GM20000 (cell line): ENCODE results near the gene POLE.

Experiments
- DNase-seq: peaks from one replicate; pipeline ENCODE4 v3.0.0; 2012; ENCODE audit warnings: low spot score
- TF ChIP-seq, protein P1 (sequence below): IDR thresholded peaks from 2 replicates; pipeline ENCODE4 v1.5.1; 2012; ENCODE audit warnings: mild to moderate bottlenecking, control low read depth; ENCODE audit errors: extremely low read depth, missing control alignments

POLE gene

DNA sequence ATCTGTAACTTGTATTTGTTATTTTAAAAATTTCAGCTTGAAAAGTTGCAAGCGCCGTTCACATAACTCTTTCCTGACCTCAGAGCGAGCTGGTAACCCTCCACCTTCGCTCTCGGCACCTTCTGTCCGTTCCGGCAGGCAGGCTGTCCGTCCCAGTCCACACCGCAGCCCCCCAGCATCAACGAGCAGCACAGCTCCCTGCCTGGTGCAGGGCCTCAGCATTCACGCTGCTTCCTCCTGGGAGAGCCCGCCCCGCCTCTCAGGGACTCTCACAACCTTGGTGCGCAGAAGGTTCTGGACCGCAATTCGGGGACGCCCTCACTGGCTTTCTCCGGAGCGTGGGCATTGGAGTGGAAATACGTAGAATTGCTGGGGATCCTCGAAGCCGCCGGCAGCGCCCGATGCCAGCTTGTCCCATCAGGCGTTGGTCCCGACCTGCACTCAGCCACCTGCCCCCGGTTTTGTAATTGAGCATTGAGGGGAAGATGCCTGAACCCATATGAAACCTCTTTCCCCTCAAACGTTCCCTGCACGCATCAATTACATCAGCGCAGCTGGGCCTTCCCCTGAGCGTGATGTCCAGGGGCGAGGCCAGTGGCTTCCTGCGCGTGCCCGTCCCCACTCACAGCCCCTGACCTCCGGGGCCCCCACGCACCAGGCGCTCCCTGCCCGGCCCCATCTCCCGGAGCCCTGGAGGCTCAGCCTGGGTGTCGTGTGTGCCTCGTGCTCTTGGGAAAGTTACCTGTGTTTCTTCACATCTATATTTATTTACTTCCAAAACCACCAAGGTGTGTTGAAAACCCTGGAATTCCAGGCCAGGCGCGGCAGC lies 95.8 kb downstream of the POLE start:
- no peak for DNase-seq

DNA sequence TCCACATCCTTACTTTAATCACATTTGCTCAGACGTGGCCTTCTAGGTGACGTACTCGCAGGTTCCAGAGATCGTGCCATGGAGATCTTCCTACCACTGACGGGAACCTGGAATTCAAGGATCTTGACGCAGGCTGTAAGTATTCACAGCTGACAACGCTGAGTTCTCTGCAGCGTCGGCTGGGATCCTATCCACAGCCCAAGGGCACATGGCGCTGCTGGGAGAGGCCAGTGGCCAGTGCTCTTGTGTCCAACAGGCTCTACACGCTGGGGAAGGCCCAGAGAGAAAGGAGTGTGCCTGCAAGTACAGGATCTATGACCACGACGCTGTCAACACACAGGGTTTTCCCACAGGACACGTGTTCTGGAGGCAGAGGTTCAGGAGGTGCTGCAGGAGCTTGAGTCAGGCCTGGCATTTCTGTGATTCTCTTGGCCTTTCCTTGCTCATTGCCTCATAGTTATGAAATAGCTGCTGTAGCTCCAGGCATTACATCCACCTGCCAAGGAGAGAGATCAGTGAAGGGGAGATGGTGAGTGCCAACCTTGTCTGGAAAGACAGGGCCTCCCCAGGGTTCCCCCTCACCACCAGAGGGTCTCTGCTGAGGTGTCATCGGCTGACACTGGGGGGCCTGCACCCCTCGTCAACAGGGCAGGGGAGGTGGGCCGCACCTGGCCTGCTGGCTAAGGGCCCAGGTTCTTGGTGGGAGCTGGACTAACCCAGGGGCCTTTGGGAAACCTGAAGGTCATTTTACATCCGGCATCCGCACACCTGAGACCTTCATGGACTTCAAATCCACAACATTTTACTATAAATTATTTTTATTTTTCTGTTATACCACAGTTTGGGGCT lies 98.1 kb downstream of the POLE start:
- DNase-seq = no peak
- TF ChIP-seq, protein P1, sequence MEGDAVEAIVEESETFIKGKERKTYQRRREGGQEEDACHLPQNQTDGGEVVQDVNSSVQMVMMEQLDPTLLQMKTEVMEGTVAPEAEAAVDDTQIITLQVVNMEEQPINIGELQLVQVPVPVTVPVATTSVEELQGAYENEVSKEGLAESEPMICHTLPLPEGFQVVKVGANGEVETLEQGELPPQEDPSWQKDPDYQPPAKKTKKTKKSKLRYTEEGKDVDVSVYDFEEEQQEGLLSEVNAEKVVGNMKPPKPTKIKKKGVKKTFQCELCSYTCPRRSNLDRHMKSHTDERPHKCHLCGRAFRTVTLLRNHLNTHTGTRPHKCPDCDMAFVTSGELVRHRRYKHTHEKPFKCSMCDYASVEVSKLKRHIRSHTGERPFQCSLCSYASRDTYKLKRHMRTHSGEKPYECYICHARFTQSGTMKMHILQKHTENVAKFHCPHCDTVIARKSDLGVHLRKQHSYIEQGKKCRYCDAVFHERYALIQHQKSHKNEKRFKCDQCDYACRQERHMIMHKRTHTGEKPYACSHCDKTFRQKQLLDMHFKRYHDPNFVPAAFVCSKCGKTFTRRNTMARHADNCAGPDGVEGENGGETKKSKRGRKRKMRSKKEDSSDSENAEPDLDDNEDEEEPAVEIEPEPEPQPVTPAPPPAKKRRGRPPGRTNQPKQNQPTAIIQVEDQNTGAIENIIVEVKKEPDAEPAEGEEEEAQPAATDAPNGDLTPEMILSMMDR = no peak

More for the DNA sequence above, 95.8 kb downstream of the POLE start:
- TF ChIP-seq, protein P1 = no peak

DNA sequence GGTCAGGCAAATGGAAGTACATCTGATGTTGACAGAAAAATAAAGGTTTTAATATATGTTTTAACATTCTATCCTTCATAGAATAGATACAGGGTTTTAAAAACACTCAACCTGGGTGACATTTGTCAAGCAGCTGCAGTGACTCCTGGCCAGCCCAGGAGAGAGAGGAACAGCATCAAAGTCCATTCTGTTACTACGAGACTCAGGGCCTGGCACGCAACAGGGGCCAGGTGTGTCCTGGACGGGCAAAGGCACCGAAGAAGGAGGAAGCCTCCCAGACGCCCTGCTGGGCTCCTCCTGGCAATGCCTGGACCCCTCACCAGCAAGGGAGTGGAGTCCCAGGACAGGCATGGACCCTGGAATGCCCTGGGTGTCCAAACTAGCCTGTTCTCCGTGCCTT lies 98.8 kb downstream of the POLE start:
- TF ChIP-seq, protein P1 = no peak
- DNase-seq = no peak

DNA sequence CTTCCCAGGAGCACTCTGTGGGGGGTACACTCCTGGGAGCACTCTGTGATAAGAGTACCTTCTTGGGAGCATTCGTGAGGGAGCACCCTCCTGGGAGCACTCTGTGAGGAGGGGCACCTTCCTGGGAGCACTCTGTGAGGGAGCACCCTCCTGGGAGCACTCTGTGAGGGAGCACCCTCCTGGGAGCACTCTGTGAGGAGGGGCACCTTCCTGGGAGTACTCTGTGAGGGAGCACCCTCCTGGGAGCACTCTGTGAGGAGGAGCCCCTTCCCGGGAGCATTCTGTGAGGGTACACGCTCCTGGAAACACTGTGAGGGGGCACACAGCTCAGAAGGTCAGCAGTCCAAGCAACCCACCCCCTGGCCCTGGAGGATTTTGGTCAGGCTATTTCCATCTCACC lies 99.4 kb downstream of the POLE start:
- no peak for DNase-seq
- TF ChIP-seq, protein P1 = no peak

DNA sequence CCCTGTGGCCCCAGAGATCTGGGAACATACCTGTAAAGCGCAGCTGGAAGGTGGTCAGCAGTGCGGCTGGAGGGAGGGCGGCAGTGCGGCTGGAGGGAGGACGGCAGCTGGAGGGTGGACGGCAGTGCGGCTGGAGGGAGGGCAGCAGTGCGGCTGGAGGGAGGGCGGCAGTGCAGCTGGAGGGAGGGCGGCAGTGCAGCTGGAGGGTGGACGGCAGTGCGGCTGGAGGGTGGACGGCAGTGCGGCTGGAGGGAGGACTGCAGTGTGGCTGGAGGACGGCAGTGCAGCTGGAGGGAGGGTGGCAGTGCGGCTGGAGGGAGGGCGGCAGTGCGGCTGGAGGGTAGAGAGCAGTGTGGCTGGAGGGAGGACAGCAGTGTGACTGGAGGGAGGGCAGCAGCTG lies 100.2 kb downstream of the POLE start:
- TF ChIP-seq, protein P1 = no peak
- no peak for DNase-seq

DNA sequence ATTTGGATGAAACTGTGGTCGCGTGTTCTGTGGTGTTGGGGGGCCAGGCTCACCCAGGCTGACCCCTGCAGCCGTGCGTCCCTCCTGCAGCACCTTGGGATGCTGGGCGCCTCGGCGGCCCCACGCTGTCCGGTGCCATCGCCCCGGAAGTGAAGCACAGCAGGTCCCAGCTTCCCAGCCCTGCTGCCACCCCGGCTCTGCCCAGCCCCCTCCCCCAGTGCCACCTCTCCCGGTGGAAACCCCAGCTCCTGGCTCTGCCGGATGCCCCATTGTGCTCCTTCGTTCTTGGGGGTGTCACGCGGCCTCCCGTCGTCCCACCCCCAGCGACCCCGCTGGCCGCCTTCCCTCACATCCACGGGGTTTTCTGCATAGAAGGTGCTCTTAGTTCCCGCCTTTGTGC lies 102.0 kb downstream of the POLE start:
- TF ChIP-seq, protein P1 = no peak
- DNase-seq = no peak

DNA sequence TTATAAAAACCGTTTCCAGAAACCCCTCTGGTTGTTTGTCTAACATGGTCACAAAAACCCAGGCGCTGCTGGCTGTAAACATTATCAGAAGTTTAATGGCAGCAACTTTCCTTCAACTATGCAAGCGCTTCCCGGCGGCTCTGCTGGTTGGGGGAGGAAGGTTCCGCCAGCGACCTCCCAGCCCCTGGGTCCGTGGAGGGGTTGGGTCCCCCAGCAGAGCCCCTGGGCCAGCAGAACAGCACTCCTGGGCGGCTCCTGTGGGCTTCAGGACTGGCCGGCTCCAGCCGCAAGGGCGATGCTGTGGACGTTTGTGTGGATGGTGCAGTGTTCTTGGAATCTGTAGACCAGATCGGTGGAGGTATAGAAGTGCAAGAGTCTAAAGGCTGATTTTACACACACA lies 102.7 kb downstream of the POLE start:
- no peak for DNase-seq
- TF ChIP-seq, protein P1 = no peak
